Panc1 (cell line): ENCODE data around the gene WDR26. TPM values are rescaled to one million over a fixed set of nuclear protein-coding genes. Genes with fewer than 3 reads are reported as not detected.
A peak's percentile ranks its signal among the peaks of the same experiment; 100 is the strongest.

Source experiments
- ATAC-seq: fragments of 200-7000 bp; cut with Tn5 transposase; 2 replicates; pipeline ENCODE4 v1.9.1; 2020; ENCODE audit warnings: mild to moderate bottlenecking, moderate library complexity
- BruUV-seq: library from RNA; stranded (reverse); fragments of 400-500 nt; replicated peaks from 2 replicates; lab custom pipeline; 2021; lab: Mats Ljungman, UMichigan
- CTCF ChIA-PET: fragments of 300-600 bp; sonication (Branson Sonifier 250); formaldehyde crosslinking; loops from one replicate; lab custom pipeline; 2022; ENCODE audit warnings: antibody characterized with exemption; lab: Charles Lee
- POLR2A ChIA-PET: fragments of 300-600 bp; sonication (Branson Sonifier 250); formaldehyde crosslinking; loops from one replicate; lab custom pipeline; 2022; ENCODE audit warnings: antibody characterized with exemption; lab: Charles Lee
- DNase-seq: peaks from one replicate; pipeline ENCODE4 v3.0.0-alpha.2; 2010; ENCODE audit warnings: low read depth, low spot score
- H3K27ac ChIP-seq: 2 replicates; pipeline ENCODE4 v1.5.1; 2011; ENCODE audit warnings: mild to moderate bottlenecking, low read length, inconsistent platforms
- H3K27me3 ChIP-seq: fragments of 200-500 bp; sonication (Bioruptor generic); 2 replicates; pipeline ENCODE4 v1.6.0; 2014; ENCODE audit warnings: low read length, inconsistent platforms; ENCODE audit not compliant: control insufficient read depth, insufficient read depth
- H3K36me3 ChIP-seq: fragments of 200-500 bp; sonication (Bioruptor generic); 2 replicates; pipeline ENCODE4 v1.5.1; 2014; ENCODE audit warnings: inconsistent platforms, mild to moderate bottlenecking, low read length, moderate library complexity; ENCODE audit not compliant: control insufficient read depth, insufficient read depth
- H3K4me1 ChIP-seq: 2 replicates; pipeline ENCODE4 v1.5.1; 2011; ENCODE audit warnings: inconsistent platforms, mild to moderate bottlenecking, low read length, moderate library complexity; ENCODE audit not compliant: control insufficient read depth, insufficient read depth
- H3K4me3 ChIP-seq, 2 experiments: 2 replicates each; pipeline ENCODE4 v1.5.1; 2011 to 2012; ENCODE audit warnings: low read depth in 2 of 2, low read length in 2 of 2, mild to moderate bottlenecking in 2 of 2, inconsistent platforms in 1 of 2, moderate library complexity in 1 of 2
- H3K9me3 ChIP-seq: fragments of 200-500 bp; sonication (Bioruptor generic); 2 replicates; pipeline ENCODE4 v1.5.1; 2014; ENCODE audit warnings: low read depth, mild to moderate bottlenecking, inconsistent platforms, low read length, moderate library complexity; ENCODE audit not compliant: control insufficient read depth, insufficient read depth
- POLR2AphosphoS5 ChIP-seq: IDR thresholded peaks from 2 replicates; pipeline ENCODE4 v1.6.1; 2012; ENCODE audit warnings: mild to moderate bottlenecking, low read depth, low read length, moderate library complexity
- SIN3A ChIP-seq: IDR thresholded peaks from 2 replicates; pipeline ENCODE4 v1.6.1; 2012; ENCODE audit warnings: low read depth, mild to moderate bottlenecking, low read length, moderate library complexity, borderline replicate concordance; ENCODE audit not compliant: insufficient read depth
- TCF7L2 ChIP-seq: IDR thresholded peaks from 2 replicates; pipeline ENCODE4 v1.6.1; 2011; ENCODE audit warnings: mild to moderate bottlenecking, low read depth, low read length, inconsistent platforms
- in situ Hi-C: cut with HindIII; loops from 2 replicates; pipeline ENCODE4 v1.10.0; 2016; ENCODE audit warnings: low sequenced_read_pairs, low pct_unique_long_range_greater_than_20kb
- intact Hi-C: fragments of 100-400 bp; cut with micrococcal nuclease; formaldehyde crosslinking; loops from one replicate; pipeline ENCODE4 v1.10.0; 2022; ENCODE audit not compliant: unreplicated experiment
- total RNA-seq: library from RNA; stranded (reverse); gene quantifications from one replicate; pipeline ENCODE4 v1.2.1, GENCODE V29; 2021; ENCODE audit not compliant: unreplicated experiment
- TF ChIP-seq, protein P1 (sequence below): fragments of 450-650 bp; IDR thresholded peaks from 2 replicates; pipeline ENCODE4 v1.5.1; 2017; ENCODE audit warnings: mild to moderate bottlenecking
- TF ChIP-seq, protein P2 (sequence below), 2 experiments: IDR thresholded peaks; 2 replicates each; pipeline ENCODE4 v1.6.1; 2011 to 2012; ENCODE audit warnings: low read depth in 2 of 2, control low read depth in 1 of 2, low read length in 1 of 2, mild to moderate bottlenecking in 1 of 2, moderate library complexity in 1 of 2; ENCODE audit not compliant: insufficient read depth in 1 of 2

The WDR26 gene
- total RNA-seq, 1 experiment from 2014 or later = 91.3 TPM

DNA sequence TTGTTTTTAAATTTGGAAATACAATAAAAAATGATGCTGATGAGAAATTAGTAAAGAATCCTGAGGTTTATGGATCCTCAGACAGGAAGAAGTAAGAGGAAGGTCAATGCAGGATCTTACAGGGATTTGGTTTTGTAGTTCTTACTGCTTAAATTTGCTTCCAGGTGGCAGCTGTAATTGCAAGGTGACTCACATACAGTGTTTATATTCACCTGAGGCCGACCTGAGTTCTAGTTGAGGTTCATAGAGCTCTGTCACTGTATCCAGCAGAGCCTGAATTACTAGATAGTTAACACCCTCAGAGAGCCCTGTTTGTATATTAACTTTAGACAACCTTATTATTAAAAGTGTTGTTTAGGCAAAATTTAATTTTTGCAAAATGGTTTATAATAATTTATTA lies 1.4 kb upstream of the WDR26 start:
- no peaks in the 10 kb centered on the region for H3K9me3 ChIP-seq
- in situ Hi-C loops = no loop called here
- peaks cover 8% of the 10 kb centered on the region for H3K36me3 ChIP-seq
- BruUV-seq = no TSS peak
- DNase-seq = no peak
- ChIA-PET CTCF (no interaction called here), POLR2A (no interaction called here)
- H3K27me3 ChIP-seq = no peaks in the 10 kb centered on the region
- H3K4me3 ChIP-seq = peak overlapping the region in 1 of 2 experiments; percentile 92; a peak in 3 of 4 replicates
- ATAC-seq = no peak
- H3K27ac ChIP-seq = peak overlapping the region; percentile 94; the same call in 1 of the 2 replicates
- intact Hi-C loops = no loop called here
- H3K4me1 ChIP-seq = peaks cover 27% of the 10 kb centered on the region
- TF ChIP-seq POLR2AphosphoS5 (no peak), TCF7L2 (no peak), SIN3A (no peak)
- TF ChIP-seq, protein P1, sequence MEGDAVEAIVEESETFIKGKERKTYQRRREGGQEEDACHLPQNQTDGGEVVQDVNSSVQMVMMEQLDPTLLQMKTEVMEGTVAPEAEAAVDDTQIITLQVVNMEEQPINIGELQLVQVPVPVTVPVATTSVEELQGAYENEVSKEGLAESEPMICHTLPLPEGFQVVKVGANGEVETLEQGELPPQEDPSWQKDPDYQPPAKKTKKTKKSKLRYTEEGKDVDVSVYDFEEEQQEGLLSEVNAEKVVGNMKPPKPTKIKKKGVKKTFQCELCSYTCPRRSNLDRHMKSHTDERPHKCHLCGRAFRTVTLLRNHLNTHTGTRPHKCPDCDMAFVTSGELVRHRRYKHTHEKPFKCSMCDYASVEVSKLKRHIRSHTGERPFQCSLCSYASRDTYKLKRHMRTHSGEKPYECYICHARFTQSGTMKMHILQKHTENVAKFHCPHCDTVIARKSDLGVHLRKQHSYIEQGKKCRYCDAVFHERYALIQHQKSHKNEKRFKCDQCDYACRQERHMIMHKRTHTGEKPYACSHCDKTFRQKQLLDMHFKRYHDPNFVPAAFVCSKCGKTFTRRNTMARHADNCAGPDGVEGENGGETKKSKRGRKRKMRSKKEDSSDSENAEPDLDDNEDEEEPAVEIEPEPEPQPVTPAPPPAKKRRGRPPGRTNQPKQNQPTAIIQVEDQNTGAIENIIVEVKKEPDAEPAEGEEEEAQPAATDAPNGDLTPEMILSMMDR = no peak
- TF ChIP-seq, protein P2, sequence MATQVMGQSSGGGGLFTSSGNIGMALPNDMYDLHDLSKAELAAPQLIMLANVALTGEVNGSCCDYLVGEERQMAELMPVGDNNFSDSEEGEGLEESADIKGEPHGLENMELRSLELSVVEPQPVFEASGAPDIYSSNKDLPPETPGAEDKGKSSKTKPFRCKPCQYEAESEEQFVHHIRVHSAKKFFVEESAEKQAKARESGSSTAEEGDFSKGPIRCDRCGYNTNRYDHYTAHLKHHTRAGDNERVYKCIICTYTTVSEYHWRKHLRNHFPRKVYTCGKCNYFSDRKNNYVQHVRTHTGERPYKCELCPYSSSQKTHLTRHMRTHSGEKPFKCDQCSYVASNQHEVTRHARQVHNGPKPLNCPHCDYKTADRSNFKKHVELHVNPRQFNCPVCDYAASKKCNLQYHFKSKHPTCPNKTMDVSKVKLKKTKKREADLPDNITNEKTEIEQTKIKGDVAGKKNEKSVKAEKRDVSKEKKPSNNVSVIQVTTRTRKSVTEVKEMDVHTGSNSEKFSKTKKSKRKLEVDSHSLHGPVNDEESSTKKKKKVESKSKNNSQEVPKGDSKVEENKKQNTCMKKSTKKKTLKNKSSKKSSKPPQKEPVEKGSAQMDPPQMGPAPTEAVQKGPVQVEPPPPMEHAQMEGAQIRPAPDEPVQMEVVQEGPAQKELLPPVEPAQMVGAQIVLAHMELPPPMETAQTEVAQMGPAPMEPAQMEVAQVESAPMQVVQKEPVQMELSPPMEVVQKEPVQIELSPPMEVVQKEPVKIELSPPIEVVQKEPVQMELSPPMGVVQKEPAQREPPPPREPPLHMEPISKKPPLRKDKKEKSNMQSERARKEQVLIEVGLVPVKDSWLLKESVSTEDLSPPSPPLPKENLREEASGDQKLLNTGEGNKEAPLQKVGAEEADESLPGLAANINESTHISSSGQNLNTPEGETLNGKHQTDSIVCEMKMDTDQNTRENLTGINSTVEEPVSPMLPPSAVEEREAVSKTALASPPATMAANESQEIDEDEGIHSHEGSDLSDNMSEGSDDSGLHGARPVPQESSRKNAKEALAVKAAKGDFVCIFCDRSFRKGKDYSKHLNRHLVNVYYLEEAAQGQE (IDR thresholded peaks at IDR 0.05; ENCODE audit: insufficient read depth in 1 of 2, low read depth in 2 of 2, low read length in 1 of 2) = no peak

DNA sequence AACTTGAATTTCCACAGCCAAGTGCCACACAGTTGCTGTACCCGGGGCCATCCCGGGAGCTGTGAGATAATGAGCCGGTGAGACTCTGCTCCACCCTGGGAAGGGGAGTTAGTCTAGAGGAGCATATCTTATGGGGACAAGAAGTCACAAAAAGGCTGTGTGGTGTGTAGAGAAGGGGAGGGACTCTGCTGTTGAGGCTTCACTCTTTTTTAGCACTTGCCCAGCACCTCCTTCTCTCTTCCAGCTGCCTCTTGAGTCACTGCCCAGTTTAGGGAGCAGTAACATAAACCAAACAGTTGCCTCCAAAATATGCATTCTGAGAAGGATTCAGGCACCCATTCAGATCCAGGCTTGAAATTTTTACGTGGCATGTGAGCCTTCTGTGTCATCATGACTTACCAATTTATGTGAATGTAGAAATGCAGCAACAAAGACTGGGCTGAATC lies 744 bp upstream of the WDR26 start:
- CTCF ChIA-PET = no interaction called here
- TSS peak; percentile 75 for BruUV-seq
- in situ Hi-C loops (no loop called here), intact Hi-C loops (no loop called here)
- DNase-seq = no peak
- H3K4me1 ChIP-seq = peaks cover 33% of the 10 kb centered on the region
- POLR2A ChIA-PET = no interaction called here
- H3K36me3 ChIP-seq = peaks cover 13% of the 10 kb centered on the region
- TF ChIP-seq SIN3A = no peak
- no peak for TF ChIP-seq POLR2AphosphoS5
- TF ChIP-seq TCF7L2 = no peak
- TF ChIP-seq, protein P1 = no peak
- TF ChIP-seq, protein P2 (IDR thresholded peaks at IDR 0.05; ENCODE audit: insufficient read depth in 1 of 2, low read depth in 2 of 2, low read length in 1 of 2) = no peak
- peak; percentile 16 for ATAC-seq
- no peaks in the 10 kb centered on the region for H3K27me3 ChIP-seq
- no peaks in the 10 kb centered on the region for H3K9me3 ChIP-seq
- peak overlapping the region; percentile 94 for H3K27ac ChIP-seq
- H3K4me3 ChIP-seq = peak overlapping the region; percentile 90 to 92
